A673 (cell line): ENCODE results near the gene ADGRB2.

Source experiments
- CTCF ChIP-seq: fragments of 300-800, 200-600 bp; sonication (generic); conservative IDR thresholded peaks from 2 replicates; pipeline ENCODE4 v1.5.1; 2017; ENCODE audit warnings: low read depth, mild to moderate bottlenecking, antibody characterized with exemption, low read length, moderate library complexity, mixed read lengths
- EZH2 ChIP-seq: fragments of 200-600 bp; sonication (generic); IDR thresholded peaks from 2 replicates; pipeline ENCODE4 v1.6.1; 2017; ENCODE audit warnings: borderline replicate concordance, low read depth, mild to moderate bottlenecking, mixed read lengths, antibody characterized with exemption, low read length; ENCODE audit not compliant: poor library complexity, severe bottlenecking

GRCh38 chr1:31769720-31770390, 5.7 kb upstream of the ADGRB2 start:
- TF ChIP-seq CTCF (no peak), EZH2 (no peak)
